Prostate gland (tissue), 2 donors: ENCODE measurements around the gene USP9X. TPM values are rescaled to one million over a fixed set of nuclear protein-coding genes. Genes with fewer than 3 reads are reported as not detected.
"Not testable (repeated sequence)": the region's sequence is repeated elsewhere in the genome, so short reads cannot be mapped to it uniquely, and the experiment has no call there.

Experiments
- DNase-seq: peaks from one replicate; pipeline ENCODE4 v3.0.0-alpha.2; 2019; ENCODE audit warnings: low spot score
- H3K27ac ChIP-seq, 2 donors: fragments of 200-600 bp; sonication (generic); 2 replicates each; pipeline ENCODE4 v1.5.1; 2017 to 2019
- H3K27me3 ChIP-seq: fragments of 200-600 bp; sonication (generic); replicated peaks from 2 replicates; pipeline ENCODE4 v1.5.1; 2019; ENCODE audit not compliant: insufficient read depth
- H3K36me3 ChIP-seq, 2 donors: fragments of 200-600 bp; sonication (generic); 1 replicate in 1 of 2; 2 replicates in 1 of 2; pipeline versions ENCODE4 v1.5.1 to v1.8.1; 2017 to 2019
- H3K4me1 ChIP-seq: fragments of 200-600 bp; sonication (generic); replicated peaks from 2 replicates; pipeline ENCODE4 v1.5.1; 2019
- H3K4me3 ChIP-seq, 2 donors: fragments of 200-600 bp; sonication (generic); 2 replicates each; pipeline ENCODE4 v1.5.1; 2017 to 2019
- H3K9me3 ChIP-seq: fragments of 200-600 bp; sonication (generic); 2 replicates; pipeline ENCODE4 v1.5.1; 2017
- POLR2A ChIP-seq: fragments of 450-650 bp; IDR thresholded peaks from one replicate; pipeline ENCODE4 v1.6.1; 2016; ENCODE audit warnings: antibody characterized with exemption, mild to moderate bottlenecking
- POLR2AphosphoS5 ChIP-seq: sonication (generic); formaldehyde crosslinking; IDR thresholded peaks from one replicate; pipeline ENCODE4 v1.6.1; 2017; ENCODE audit warnings: antibody characterized with exemption
- WGBS: methylation state at CpG from one replicate; pipeline ENCODE4 v1.1.5; 2018; 5-methylcytosine and 5-hydroxymethylcytosine counted together
- intact Hi-C: fragments of 100-400 bp; cut with DNase I; formaldehyde crosslinking; loops from one replicate; pipeline ENCODE4 v1.14.2; 2022
- total RNA-seq, 2 donors: library from RNA; depleted of rRNA; stranded (reverse); fragments of >200 nt; gene quantifications; one replicate each; pipeline ENCODE4 v1.1.0, GENCODE V29; 2016
- TF ChIP-seq, protein P1 (sequence below), 4 experiments: fragments of 200-600 bp in 2 of 4; fragments of 450-650 bp in 2 of 4; sonication (generic) in 2 of 4; IDR thresholded peaks; 1 replicate in 3 of 4; 2 replicates in 1 of 4; pipeline ENCODE4 v1.5.1; 2016 to 2019; ENCODE audit warnings: antibody characterized with exemption in 4 of 4, mild to moderate bottlenecking in 2 of 4, moderate library complexity in 2 of 4

Gene USP9X
- total RNA-seq, 2 donors from 2014 or later = 47.9 to 115 TPM

DNA sequence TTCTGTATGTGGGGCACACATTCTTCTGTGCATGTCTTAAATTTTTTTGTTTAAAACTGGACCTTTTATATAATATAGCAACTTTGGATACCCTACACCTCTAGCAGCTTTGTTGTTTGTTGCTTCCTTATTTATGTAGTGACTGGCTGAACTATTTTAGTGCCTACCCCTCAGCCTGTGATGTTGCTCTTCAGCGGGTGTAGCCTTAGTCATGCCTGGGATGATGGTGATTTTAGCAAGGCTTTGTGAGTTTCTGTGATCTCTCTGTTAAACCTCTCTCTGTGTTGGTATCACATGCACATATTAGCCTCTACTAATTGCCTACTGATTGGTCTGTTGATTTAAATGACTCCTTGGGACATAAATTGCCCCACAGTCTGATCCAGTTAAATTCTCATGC lies 22.8 kb downstream of the USP9X start:
- TF ChIP-seq POLR2A (no peak), POLR2AphosphoS5 (no peak)
- TF ChIP-seq, protein P1, sequence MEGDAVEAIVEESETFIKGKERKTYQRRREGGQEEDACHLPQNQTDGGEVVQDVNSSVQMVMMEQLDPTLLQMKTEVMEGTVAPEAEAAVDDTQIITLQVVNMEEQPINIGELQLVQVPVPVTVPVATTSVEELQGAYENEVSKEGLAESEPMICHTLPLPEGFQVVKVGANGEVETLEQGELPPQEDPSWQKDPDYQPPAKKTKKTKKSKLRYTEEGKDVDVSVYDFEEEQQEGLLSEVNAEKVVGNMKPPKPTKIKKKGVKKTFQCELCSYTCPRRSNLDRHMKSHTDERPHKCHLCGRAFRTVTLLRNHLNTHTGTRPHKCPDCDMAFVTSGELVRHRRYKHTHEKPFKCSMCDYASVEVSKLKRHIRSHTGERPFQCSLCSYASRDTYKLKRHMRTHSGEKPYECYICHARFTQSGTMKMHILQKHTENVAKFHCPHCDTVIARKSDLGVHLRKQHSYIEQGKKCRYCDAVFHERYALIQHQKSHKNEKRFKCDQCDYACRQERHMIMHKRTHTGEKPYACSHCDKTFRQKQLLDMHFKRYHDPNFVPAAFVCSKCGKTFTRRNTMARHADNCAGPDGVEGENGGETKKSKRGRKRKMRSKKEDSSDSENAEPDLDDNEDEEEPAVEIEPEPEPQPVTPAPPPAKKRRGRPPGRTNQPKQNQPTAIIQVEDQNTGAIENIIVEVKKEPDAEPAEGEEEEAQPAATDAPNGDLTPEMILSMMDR (IDR thresholded peaks at IDR 0.05) = no peak
- DNase-seq = no peak
- H3K4me3 ChIP-seq = no peak overlapping the region
- no peaks in the 10 kb centered on the region for H3K36me3 ChIP-seq
- intact Hi-C loops = no loop called here
- 70% methylated on average over 1 of the region's 1 CpG for WGBS
- H3K9me3 ChIP-seq = no peaks in the 10 kb centered on the region
- H3K27me3 ChIP-seq = no peaks in the 10 kb centered on the region
- H3K27ac ChIP-seq = no peak overlapping the region
- no peaks in the 10 kb centered on the region for H3K4me1 ChIP-seq

GRCh38 chrX:41108463-41109205 lies 23.4 kb downstream of the USP9X start:
- Histone ChIP-seq H3K4me1 (no peaks in the 10 kb centered on the region), H3K4me3 (no peak overlapping the region), H3K27ac (no peak overlapping the region), H3K36me3 (no peaks in the 10 kb centered on the region), H3K27me3 (no peaks in the 10 kb centered on the region), H3K9me3 (no peaks in the 10 kb centered on the region)
- 61% methylated on average over 3 of the region's 5 CpGs for WGBS
- intact Hi-C loops = no loop called here
- TF ChIP-seq, protein P1 (IDR thresholded peaks at IDR 0.05) = no peak
- TF ChIP-seq POLR2A (no peak), POLR2AphosphoS5 (no peak)
- DNase-seq = no peak

DNA sequence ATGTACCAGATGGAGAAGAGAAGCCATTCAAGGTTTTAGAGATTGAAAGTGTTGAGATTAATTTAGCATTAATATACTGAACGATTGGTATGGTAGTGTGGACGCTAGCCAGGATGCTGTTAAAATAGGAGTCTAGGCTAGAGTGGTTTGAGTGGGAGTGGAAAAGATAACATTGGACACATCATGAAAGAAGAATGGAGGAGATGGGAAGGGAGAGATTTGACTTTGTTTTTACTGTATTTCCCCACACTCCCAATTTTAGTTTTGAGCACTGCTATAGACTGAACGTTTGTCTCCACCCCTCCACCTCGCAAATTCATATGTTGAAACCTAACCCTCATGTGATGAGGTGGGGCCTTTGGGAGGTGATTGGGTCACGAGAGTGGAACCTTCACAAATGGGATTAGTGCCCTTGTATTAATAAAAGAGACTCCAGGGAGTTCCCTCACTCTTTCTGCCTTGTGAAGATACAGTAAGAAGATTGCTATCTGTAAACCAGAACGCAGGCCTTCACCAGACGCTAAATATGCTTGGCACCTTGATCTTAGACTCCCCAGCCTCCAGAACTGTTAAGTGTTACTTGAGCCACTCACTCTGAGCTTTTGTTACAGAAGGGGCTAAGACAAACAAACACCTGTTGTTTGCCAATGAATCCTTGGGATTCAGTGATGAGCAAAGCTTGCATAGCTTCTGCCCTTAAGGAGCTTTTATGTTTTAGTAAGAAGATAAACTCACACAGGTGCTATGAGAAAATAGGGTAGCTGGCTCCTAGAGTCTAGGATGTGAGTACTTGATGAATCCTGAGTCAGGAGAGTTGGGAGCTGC lies 25.8 kb downstream of the USP9X start:
- Histone ChIP-seq H3K27ac (no peak overlapping the region), H3K9me3 (no peaks in the 10 kb centered on the region), H3K36me3 (no peaks in the 10 kb centered on the region), H3K4me1 (no peaks in the 10 kb centered on the region), H3K27me3 (no peaks in the 10 kb centered on the region), H3K4me3 (no peak overlapping the region)
- intact Hi-C loops = loop anchor here (10.0 kb wide), 1 partner anchor 316 kb away; no protein-coding TSS in a partner anchor
- TF ChIP-seq POLR2AphosphoS5 (no peak), POLR2A (no peak)
- TF ChIP-seq, protein P1 (IDR thresholded peaks at IDR 0.05) = no peak
- 46% methylated on average over 7 of the region's 7 CpGs for WGBS
- DNase-seq = no peak

- not testable (repeated sequence) for H3K4me1 ChIP-seq, DNase-seq, H3K4me3 ChIP-seq, H3K36me3 ChIP-seq, H3K9me3 ChIP-seq, H3K27ac ChIP-seq, H3K27me3 ChIP-seq
- WGBS = 15% methylated on average over 4 of the region's 4 CpGs
- intact Hi-C loops = loop anchor here (5.0 to 10.0 kb wide), 2 partner anchors 320 to 463 kb away; no protein-coding TSS in a partner anchor
- TF ChIP-seq, protein P1 (IDR thresholded peaks at IDR 0.05) = peak in 3 of 4 experiments; percentile 55 to 60 (median 58)
Measured at GRCh38 chrX:41115104-41115425, 29.8 kb downstream of the USP9X start.
